K562 (cell line): ENCODE data around the gene SNTG2.

Experiments used
- ADNP ChIP-seq: fragments of 200-800 bp; sonication (Bioruptor generic); IDR thresholded peaks from 2 replicates; pipeline ENCODE4 v1.6.1; 2016; ENCODE audit warnings: missing genetic modification characterization, missing compliant biosample characterization
- BRCA1 ChIP-seq, 2 experiments: fragments of 450-650 bp in 1 of 2; sonication (generic) in 1 of 2; formaldehyde crosslinking in 1 of 2; IDR thresholded peaks; 2 replicates each; pipeline versions ENCODE4 v1.5.0 to v1.6.1; 2017 to 2020; ENCODE audit warnings: mild to moderate bottlenecking in 1 of 2, missing genetic modification reagents in 1 of 2
- BRD4 ChIP-seq: fragments of 200-600 bp; sonication (generic); IDR thresholded peaks from 2 replicates; pipeline ENCODE4 v1.6.1; 2017; ENCODE audit warnings: inconsistent platforms
- CCNT2 ChIP-seq: IDR thresholded peaks from 2 replicates; pipeline ENCODE4 v1.6.1; 2011; ENCODE audit warnings: borderline replicate concordance, low read depth, mild to moderate bottlenecking, moderate library complexity, mixed read lengths, low read length; ENCODE audit not compliant: insufficient read length; ENCODE audit errors: extremely low read depth
- CHCHD3 ChIP-seq: fragments of 250-450 bp; sonication (Bioruptor Pico); IDR thresholded peaks from 2 replicates; pipeline ENCODE4 v2.1.2; 2022; ENCODE audit warnings: mild to moderate bottlenecking
- CTCF ChIP-seq, 3 experiments: IDR thresholded peaks in 2 of 3; conservative IDR thresholded peaks in 1 of 3; 2 replicates each; pipeline ENCODE4 v1.5.1; 2011 to 2012; ENCODE audit warnings: low read length in 3 of 3, mild to moderate bottlenecking in 3 of 3, control low read depth in 2 of 3, improper control_type of control experiment in 1 of 3, inconsistent platforms in 1 of 3, low read depth in 1 of 3, mixed read lengths in 1 of 3, moderate library complexity in 1 of 3; ENCODE audit not compliant: insufficient read depth in 2 of 3
- EZH2 ChIP-seq: IDR thresholded peaks from 2 replicates; pipeline ENCODE4 v1.6.1; 2012; ENCODE audit warnings: low read depth, mild to moderate bottlenecking, inconsistent platforms, low read length, borderline replicate concordance
- FOXM1 ChIP-seq, 2 experiments: fragments of 450-650 bp in 1 of 2; sonication (generic) in 1 of 2; formaldehyde crosslinking in 1 of 2; IDR thresholded peaks; 2 replicates each; pipeline versions ENCODE4 v1.6.1 to v1.9.0; 2017 to 2022; ENCODE audit warnings: low read depth in 2 of 2, mild to moderate bottlenecking in 2 of 2, missing genetic modification reagents in 1 of 2, moderate library complexity in 1 of 2
- ILF3 ChIP-seq: fragments of 450-650 bp; IDR thresholded peaks from 2 replicates; pipeline ENCODE4 v1.6.1; 2018; ENCODE audit warnings: antibody characterized with exemption, mild to moderate bottlenecking, moderate library complexity, borderline replicate concordance
- POLR2AphosphoS2 ChIP-seq: IDR thresholded peaks from 2 replicates; pipeline ENCODE4 v1.6.1; 2012; ENCODE audit warnings: low read length, improper control_type of control experiment
- POLR2AphosphoS5 ChIP-seq: IDR thresholded peaks from 2 replicates; pipeline ENCODE4 v1.6.1; 2011; ENCODE audit warnings: mild to moderate bottlenecking, low read depth, low read length, moderate library complexity; ENCODE audit not compliant: control insufficient read depth, insufficient read depth
- YY1 ChIP-seq, 3 experiments: IDR thresholded peaks; 2 replicates each; pipeline ENCODE4 v1.6.1; 2011; ENCODE audit warnings: low read length in 2 of 3, mild to moderate bottlenecking in 2 of 3, moderate library complexity in 2 of 3, borderline replicate concordance in 1 of 3, control low read depth in 1 of 3, low read depth in 1 of 3; ENCODE audit not compliant: insufficient read depth in 3 of 3, insufficient replicate concordance in 2 of 3, control insufficient read depth in 1 of 3, insufficient read length in 1 of 3; ENCODE audit errors: extremely low read depth in 1 of 3

- TF ChIP-seq CHCHD3 (CRISPR knock-in tag) (no peak), POLR2AphosphoS2 (no peak), ILF3 (no peak), BRCA1 (IDR thresholded peaks at IDR 0.05) (no peak), BRCA1 (CRISPR knock-in tag; IDR thresholded peaks at IDR 0.05) (no peak), FOXM1 (IDR thresholded peaks at IDR 0.05; ENCODE audit: low read depth) (no peak), FOXM1 (CRISPR knock-in tag; IDR thresholded peaks at IDR 0.05; ENCODE audit: low read depth) (no peak), CCNT2 (no peak), YY1 (IDR thresholded peaks at IDR 0.05; ENCODE audit: borderline replicate concordance in 1 of 3, control insufficient read depth in 1 of 3, extremely low read depth in 1 of 3, insufficient read depth in 3 of 3, insufficient read length in 1 of 3, insufficient replicate concordance in 2 of 3, low read depth in 1 of 3, low read length in 2 of 3) (no peak), ADNP (tag) (no peak), BRD4 (no peak), CTCF (IDR thresholded peaks at IDR 0.05 in 2 of 3, conservative IDR thresholded peaks at IDR 0.05 in 1 of 3; ENCODE audit: insufficient read depth in 2 of 3, low read depth in 1 of 3, low read length in 3 of 3) (no peak), EZH2 (no peak), POLR2AphosphoS5 (no peak)
Measured at GRCh38 chr2:910698-911097, 40.0 kb upstream of the SNTG2 start.
